Activated CD4-positive, alpha-beta T cell treated with anti-CD3 and anti-CD28 coated beads, Interleukin-2, Interleukin-6, amounts not matched to agents 100 ng/mL and 50 ng/mL, durations not matched to agents 16 hours and 8 hours (primary cell): ENCODE measurements around the gene SLC6A12.

Experiments
- DNase-seq: peaks from one replicate; pipeline ENCODE4 v3.0.0-alpha.2; 2020

Gene SLC6A12

DNA sequence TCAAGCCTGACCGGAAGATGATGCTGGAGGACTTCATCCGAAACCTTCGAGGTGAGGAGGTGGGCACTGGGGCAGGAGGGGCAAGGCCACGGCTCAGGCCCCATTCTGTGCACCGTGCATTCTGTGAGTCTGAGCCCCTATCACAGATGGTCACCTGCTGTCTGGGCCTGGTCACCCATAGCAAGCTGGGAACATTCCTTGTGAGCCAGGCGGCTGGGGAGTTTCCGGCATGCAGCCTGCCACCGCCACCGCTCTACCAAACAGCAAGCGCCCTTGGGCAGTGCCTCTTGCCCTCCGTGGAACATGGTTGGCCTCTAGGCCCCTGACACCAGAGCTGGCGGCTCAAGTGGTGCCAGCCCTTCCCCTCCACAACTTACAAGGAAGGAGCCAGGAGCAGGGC, 56.3 kb downstream of the SLC6A12 start:
- DNase-seq: no peak

DNA sequence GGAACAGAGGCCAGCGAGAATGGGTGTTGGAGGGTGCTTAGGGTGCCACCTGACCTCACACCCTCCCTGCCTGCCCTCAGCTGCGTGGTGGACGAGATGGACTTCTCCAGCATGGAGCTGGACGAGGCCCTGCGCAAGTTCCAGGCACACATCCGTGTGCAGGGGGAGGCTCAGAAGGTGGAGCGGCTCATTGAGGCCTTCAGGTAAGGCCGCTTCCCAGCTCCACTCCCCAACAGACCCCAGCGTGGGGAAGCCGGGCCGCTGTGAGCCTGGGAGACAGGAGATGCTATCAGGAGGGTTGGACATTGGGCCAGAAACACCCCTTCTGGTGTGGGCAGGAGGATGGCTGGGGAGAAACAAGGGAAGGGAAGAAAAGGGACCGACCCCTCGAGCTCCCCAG, 57.0 kb downstream of the SLC6A12 start:
- DNase-seq: no peak

GRCh38 chr12:155646-156045, 58.3 kb downstream of the SLC6A12 start:
- no peak for DNase-seq

DNA sequence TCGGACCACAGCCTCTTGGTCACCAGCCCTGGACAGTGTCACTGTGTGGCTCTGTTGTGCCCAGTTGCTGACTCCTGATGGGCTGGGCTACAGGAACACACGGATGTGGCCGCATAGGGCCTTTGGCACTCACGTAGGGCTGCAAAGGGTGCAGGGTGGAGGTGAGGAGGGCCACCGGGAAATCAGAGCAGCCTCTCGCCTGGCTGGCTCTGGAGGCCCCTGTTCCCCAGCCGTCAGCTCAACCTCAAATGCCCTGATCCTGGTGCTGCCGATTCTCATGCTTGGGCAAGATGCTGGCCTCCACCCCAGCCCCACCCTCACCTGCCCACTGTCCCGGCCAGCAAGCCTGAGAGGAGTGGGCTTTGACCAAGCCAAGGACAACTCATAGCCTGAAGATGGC, 59.0 kb downstream of the SLC6A12 start:
- DNase-seq: no peak

- no peak for DNase-seq
Measured at GRCh38 chr12:154058-154457, 59.9 kb downstream of the SLC6A12 start.

DNA sequence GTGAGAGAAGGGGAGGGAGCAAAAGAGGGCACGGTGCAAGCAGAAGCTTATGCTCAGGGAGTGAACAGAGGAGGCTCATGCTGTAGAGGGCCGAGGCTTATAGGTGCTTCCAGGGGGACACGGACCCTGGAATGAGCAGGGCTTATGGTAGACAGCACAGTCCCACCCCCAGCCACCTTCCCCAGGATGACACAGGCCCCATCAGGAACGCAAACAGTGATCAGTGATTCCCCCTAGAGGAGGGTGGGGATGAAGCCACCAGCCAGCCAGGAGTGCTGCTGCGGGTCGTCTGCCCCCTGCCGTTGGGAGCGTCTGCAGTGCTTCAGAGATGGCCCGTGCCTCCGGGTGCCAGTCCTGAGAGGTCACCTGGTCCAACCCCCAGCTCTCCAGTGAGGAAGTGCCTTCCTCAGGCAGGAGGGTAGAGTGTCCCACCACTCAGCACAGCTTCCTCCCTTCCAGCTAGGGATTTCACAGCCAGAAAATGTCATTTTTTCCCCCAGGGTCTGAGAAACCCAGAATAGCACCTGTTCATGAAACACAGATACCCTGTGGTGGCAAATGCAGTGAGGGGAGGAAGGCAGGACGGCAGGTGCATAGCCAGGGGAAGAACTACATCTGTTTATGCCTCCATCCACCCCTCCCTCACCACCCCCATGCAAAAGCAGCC, 60.7 kb downstream of the SLC6A12 start:
- peak; percentile 74 for DNase-seq

GRCh38 chr12:152440-152839, 61.5 kb downstream of the SLC6A12 start:
- DNase-seq: no peak

GRCh38 chr12:151579-151978, 62.4 kb downstream of the SLC6A12 start:
- DNase-seq: no peak

DNA sequence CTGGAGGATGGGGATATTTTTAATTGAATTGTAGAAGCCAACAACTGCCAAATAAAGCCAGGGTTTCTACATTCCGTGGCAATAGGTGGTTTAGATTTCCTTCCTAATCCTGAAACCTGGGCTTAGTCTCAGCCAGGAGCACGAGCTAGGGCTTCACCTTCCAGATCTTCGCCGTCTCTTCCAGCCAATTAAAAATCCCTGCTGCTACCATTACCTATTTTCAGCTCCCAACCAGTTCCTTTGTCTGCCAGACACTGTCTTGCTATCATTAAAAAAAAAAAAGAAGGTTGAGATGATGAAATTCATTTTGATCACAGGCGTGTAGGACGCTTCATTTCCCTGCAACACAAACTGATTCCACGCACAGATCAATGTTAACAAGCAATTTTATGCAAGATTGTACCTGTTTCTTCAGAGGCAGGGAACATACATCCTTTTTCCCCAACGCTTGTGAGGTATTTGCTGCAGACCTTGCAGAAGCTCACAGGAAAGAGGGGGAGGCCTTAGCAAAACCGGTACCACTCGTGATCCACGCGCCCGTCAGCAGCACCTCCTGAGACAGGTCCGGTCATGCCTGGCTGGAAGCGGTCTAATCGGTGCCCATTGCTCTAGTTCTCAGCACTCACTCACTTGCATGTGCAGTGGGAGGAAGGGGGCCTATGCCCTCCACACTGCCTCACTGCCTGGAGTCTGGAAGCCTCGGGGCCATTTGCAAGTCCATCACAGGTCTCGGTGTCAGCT, 65.1 kb downstream of the SLC6A12 start:
- no peak for DNase-seq

DNA sequence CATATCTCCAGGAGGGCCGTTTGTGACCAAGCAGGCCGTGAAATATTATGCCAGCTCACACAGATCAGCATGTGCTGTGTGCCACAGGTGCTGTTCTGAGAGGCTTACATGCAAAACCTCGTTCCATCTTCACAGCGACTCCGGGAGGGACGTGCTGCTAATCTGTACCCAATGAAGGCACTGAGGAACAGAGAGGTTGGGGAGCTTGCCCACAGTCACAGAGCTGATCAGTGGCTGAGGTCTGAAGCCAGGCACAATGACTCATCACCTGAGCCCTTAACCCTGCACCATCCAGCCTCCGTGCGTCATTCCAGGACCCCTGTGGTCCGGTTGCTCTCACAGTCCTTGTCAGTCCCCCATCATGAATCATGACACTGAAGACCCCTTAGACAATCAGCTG, 66.7 kb downstream of the SLC6A12 start:
- DNase-seq: no peak

GRCh38 chr12:145369-145960, 68.5 kb downstream of the SLC6A12 start:
- no peak for DNase-seq

- no peak for DNase-seq
Measured at GRCh38 chr12:144650-145284, 69.2 kb downstream of the SLC6A12 start.

- no peak for DNase-seq
Measured at GRCh38 chr12:143964-144649, 69.8 kb downstream of the SLC6A12 start.

DNA sequence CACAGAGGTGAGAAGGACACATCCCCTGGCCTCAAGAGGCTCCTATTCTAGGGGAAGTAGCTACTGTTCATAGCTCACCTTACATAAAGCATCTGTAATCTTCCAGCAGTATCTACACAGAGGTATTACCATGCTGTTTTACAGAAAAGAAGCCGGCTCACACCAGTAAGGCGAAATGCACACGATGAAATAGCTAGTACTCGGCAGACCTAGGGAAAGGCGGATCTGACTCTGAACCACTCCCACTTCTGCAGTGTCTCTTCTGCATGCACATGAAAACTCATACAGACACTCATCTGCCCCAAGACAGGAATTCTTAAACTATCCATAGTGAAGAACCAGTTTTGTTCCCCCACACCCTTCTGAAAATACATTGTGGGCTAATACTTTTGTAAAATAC, 73.8 kb downstream of the SLC6A12 start:
- DNase-seq: no peak
